HG03196 (cell line): ENCODE measurements around the gene NFATC3.

Experiments
- ATAC-seq: cut with Tn5 transposase; IDR thresholded peaks from one replicate; pipeline ENCODE4 v1.9.1; 2021; ENCODE audit not compliant: unreplicated experiment

NFATC3 gene

GRCh38 chr16:68229431-68230175 lies 144.4 kb downstream of the NFATC3 start:
- ATAC-seq = no peak

DNA sequence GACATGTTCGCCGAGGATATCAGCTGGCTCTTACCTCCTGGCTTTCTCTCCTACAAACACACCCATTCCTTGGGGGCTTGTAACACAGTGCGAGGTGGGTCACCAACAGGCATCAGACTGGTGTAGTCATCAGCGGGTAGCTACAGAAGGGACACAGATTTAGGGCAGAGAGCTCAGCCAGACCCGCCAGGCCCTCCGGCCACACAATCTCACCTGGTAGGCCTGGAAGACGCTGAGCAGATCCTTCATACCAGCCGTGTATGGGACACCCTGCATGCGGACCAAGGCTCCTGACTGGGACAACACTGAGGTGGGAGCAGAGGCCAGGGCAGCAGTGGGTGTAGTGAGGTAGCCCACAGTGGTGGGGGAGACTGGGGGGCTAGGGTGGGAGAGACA lies 145.0 kb downstream of the NFATC3 start:
- no peak for ATAC-seq

GRCh38 chr16:68230956-68231355 lies 145.8 kb downstream of the NFATC3 start:
- no peak for ATAC-seq

DNA sequence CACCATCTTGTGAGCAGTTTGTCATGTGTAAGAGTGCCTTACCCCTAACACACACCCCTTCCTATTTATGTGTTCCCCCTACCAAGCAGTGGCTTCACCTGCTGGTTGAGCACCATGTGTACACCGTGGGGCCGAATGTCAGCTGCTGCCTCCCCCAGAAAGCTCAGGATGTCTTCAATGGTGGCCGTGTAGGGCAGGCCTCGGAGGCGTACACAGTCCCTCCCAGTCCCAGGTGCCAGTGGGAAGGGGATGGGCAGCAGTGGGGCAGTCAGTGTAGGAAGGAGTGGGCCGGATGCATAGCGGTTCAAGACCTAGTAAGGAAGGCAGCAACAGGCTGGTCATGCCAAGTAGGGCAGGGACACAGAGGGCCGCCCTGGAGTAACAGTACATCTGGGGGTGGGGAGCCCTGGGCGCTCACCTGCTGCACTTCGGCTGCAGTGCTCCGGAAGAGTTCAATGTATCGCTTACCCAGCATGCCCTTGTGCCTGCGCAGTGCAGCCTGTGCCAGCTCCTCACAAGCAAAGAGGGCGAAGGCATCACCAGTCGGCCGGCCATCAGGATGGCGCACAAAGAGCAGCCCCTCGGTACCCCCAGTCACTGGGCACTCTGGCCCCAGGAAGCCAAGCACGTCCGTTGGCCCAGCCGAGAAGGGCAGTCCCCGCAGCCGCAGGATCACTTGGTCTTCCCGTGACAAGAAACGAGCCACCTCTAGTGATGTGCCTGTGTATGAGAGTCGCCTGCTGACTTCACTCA lies 146.4 kb downstream of the NFATC3 start:
- no peak for ATAC-seq

GRCh38 chr16:68232335-68232734 lies 147.2 kb downstream of the NFATC3 start:
- ATAC-seq = no peak

DNA sequence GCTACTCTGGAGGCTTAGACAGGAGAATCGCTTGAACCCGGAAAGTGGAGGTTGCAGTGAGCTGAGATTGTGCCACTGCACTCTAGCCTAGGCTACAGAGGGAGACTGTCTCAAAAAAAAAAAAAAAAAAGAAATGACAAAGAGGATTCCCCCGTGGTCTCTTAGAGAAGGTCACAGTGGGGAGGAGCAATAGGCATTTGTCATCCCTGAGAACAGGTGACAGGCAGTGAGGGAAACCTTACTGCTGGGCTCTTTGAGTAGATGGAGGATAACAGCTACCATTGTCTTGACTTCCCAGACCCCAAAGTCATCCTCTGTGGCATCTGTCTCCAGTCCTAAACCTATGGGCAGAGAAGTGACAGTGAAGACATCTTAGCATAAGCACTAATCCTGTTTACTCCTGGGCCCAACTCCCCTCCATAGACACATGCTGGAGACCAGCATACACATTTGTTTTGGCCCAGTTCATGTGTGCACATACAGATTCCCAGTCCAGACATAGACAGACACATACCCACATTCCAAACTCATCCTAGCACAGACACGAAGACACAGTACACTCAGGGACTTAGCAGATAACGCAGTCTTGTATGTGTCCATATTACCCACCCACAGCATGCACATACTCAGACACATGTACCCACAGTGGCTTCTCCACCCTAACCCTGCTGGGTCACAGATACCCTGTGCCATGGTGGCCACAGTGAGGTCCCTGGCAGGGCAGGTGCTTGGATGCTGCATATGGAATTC lies 148.1 kb downstream of the NFATC3 start:
- no peak for ATAC-seq

DNA sequence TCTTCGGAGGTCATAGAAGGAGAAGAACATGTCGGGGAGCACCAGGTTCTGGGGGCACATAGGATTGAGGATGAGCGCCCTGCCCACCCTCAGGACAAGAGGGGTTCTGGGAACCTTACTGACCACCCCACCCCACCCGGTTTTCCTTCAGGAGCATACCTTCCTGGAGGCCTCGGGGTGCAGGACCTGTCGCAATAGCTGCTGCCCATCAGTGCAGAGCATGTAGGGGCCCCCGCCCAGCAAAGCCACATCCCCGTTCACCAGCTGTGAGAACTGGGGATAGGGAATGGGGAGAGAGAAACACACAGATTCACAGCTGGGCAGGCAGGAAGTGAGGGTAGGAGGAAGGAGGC lies 148.6 kb downstream of the NFATC3 start:
- ATAC-seq = no peak

DNA sequence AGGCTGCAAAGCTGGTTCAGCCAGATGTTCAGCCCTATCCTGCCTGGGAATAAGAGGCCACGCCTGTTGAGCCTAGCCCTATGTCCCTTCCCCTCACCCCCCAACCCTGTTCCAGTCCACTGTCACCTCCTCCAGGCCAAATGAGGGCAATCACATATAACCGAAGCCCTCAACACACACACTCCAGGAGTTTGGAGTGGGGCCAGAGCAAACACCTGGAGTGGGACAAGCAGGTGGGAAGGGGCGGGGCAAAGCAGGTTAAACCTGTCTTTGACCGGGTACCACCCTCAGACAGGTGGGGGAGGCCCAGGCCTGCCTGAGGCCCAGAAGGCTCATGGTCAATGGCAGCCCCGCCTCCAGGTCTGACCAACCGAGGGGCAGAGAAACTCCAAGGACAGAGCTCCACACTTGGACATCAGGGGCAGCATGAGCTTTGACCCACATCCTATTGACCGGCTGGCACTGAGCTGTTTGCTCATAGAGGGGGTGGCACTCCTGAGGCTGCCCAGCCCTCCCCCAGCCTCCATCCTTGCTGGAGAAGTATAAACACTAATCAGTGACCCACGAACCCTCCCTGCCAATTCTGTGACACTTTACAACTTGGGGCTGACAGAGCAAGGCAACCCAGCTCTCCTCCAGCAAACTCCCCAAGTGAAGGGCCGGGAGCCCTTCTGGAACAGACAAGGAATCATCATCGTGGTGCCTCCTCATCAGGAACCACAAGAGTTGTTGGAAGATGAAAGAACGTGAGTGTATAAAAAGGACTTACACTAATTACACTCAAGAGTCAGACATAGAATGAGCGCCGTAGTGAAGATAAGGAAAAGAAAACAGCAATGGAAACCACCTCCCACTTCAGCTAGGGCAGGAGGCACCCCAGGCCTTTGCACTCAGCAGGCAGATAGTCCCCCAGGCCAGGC lies 149.3 kb downstream of the NFATC3 start:
- ATAC-seq = no peak

GRCh38 chr16:68235108-68235886 lies 150.1 kb downstream of the NFATC3 start:
- ATAC-seq = no peak

GRCh38 chr16:68235887-68236136 lies 150.6 kb downstream of the NFATC3 start, which contains the start of gene ESRP2:
TSS of gene ESRP2 (minus strand) at chr16:68236127. CDS start at chr16:68236045, 82 bp downstream.
- ATAC-seq = no peak

- no peak for ATAC-seq
Observed at GRCh38 chr16:68236137-68236825, 151.1 kb downstream of the NFATC3 start.

DNA sequence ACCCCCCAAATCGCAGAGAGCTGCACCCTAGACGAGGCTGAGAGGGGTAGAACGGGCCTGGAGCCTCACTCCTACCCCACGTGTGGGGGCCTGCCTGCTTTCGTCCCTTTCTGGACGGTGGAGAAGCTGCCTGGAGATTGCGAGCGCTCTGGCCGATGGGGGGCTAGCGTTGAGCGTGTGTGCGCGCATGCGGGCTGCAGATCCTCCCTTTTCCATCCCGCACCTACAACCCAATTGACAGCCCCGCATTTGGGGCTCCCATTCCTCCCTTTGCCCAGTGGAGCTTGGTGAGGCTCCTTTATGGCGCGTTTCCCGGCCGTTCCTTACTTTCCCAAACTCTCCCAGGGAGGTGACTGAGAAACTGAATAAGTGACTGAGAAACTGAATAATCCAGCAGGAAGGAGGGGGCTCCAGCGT lies 151.7 kb downstream of the NFATC3 start:
- ATAC-seq = no peak

GRCh38 chr16:68237243-68238028 lies 152.3 kb downstream of the NFATC3 start:
- ATAC-seq = peak; percentile 82

DNA sequence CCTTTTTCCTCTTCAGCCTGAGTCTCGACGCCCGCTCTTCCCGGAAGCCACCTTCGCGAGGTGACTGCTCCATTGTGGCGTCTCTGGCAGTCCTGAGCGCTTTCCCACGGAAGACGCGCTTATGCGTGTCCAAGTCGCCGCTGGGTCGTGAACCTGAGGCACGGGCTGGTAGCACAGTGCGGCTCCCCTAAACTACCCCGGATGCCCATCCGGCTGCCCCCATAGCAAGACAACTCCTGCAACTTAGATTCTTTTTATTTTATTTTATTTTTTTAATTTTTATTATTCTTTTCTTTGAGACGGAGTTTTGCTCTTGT lies 152.8 kb downstream of the NFATC3 start:
- ATAC-seq = no peak

DNA sequence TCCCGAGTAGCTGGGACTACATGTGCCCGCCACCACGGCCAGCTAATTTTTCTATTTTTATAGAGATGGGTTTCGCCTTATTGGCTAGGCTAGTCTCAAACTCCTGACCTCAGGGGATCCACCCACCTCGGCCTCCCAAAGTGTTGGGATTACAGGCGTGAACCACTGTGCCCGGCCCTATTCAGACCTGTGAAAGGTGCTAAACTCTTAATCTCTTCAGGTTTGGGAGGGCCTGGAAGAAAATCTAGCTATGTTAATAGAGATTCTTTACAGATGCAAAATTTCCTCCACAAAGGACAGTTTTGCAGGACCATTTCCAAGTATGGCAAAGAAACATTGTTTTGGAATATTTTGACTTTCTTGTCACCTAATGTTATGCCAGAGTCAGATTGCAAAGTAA lies 156.9 kb downstream of the NFATC3 start:
- ATAC-seq = no peak

DNA sequence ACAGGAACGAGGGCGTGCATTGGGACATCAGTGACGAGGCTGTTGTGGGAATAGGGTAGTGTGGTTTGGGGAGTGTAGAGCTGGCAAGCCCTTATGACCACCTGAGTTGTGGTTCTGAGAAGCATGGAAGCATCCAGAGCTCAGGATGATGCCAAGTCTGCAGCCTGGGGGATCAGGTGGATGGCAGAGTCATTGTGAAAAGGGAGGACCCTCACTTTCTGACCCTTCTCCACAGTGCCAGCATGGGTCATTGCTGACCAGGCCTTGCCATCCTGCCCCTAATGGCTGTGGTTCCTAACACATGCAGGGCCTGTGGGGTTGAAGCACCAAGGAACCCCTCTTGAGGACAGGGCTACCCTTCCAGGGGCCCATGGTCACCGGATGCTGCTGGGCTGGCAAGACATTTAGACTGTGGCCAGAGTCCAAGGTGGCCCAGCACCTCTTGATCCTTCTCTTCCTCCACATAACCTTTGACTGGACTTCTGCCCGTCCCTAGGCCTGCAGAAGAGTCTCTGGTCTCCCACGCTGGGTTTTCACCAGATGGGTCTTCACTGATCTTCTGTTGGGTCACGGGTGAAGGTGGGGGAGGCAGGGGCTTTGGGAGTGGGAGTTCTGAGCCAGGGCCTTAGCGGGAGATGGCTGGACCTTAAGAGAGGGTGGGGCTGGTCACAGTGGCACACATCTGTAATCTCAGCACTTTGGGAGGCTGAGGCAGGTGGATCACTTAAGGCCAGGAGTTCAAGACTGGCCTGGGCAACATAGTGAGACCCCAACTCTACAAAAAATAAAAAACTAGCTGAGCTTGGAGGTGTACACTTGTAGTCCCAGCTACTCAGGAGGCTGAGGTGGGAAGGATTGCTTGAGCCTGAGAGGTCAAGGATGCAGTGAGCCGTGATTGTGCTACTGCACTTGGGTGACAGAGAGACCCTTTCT lies 158.0 kb downstream of the NFATC3 start:
- no peak for ATAC-seq

- ATAC-seq = peak; percentile 5
Observed at GRCh38 chr16:68244481-68244902, 159.3 kb downstream of the NFATC3 start.
